LHCN-M2 (cell line): ENCODE data around the gene OR4A47. TPM values are rescaled to one million over a fixed set of nuclear protein-coding genes. Genes with fewer than 3 reads are reported as not detected.
"Not testable (repeated sequence)": the region's sequence is repeated elsewhere in the genome, so short reads cannot be mapped to it uniquely, and the experiment has no call there.

Source experiments
- DNase-seq: peaks from one replicate; pipeline ENCODE4 v3.0.0-alpha.2; 2012; ENCODE audit warnings: low read depth
- polyA plus RNA-seq: library from polyadenylated mRNA; unstranded; fragments of >200 nt; gene quantifications from one replicate; pipeline ENCODE4 v1.2.1, GENCODE V29; 2012; ENCODE audit warnings: missing spikeins
- total RNA-seq: library from RNA; depleted of rRNA; stranded (reverse); fragments of >200 nt; gene quantifications from 2 replicates; pipeline ENCODE4 v1.2.3, GENCODE V29; 2014; rRNA removed

The OR4A47 gene, protein sequence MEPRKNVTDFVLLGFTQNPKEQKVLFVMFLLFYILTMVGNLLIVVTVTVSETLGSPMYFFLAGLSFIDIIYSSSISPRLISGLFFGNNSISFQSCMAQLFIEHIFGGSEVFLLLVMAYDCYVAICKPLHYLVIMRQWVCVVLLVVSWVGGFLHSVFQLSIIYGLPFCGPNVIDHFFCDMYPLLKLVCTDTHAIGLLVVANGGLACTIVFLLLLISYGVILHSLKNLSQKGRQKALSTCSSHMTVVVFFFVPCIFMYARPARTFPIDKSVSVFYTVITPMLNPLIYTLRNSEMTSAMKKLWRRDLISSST
- total RNA-seq: not detected in 2 replicates
- not detected for polyA plus RNA-seq

DNA sequence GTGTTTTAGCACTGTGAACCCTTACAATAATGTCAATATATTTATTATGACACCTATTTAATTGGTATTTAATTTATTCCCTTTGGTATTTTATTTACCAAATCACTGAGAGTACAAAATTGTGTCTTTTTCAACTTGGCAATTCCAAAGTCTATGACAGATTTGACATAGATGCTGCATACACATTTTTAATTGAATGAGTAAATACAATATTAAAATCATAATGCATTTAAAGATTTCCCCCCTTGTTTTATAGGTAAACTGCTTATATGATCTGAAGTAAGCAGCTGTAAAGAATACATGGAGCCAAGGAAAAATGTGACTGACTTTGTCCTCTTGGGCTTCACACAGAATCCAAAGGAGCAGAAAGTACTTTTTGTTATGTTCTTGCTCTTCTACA, at the start of gene OR4A47:
Gene OR4A47, plus strand, starts transcription at position 301 of the 400 bp plus-strand sequence. Its CDS starts 0 bp downstream, at position 301.
- DNase-seq: not testable (repeated sequence)

DNA sequence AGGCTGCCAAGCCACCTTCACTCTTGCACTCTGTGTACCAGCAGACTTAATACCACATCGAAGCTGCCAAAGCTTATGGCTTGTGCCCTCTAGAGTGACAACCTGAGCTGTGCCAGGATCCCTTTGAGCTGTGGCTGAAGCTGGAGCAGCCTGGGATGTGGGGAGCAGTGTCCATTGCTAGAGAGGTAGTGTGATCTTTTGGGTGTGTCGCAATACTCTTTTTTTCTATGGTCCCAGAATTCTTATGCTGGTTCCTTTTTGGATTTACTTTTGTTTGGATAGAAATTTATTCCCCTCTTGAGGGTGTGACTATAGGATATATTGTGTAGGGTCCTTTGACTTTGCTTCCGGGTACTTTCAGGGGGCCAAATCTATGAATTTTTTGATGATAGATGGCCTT, 32.7 kb upstream of the OR4A47 start:
- not testable (repeated sequence) for DNase-seq

DNA sequence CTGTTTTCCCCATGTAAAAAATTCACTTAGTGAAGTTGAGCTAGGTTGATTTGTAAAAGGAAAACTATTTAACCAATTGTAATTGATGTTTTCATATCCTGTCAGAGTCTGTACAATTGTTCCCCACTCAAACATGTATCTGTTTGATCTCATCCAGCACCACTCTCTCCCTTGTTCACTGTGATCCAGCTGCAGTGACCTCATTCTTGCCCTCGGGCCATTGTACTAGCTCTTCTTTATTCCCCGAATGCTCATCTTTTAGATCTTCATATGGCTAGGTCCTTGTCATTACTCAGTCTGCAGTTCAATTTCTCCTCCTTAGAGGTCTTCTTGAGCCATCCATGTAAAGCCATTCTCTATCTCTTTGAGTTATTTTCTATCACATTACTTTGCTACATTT, 14.6 kb upstream of the OR4A47 start:
- DNase-seq: not testable (repeated sequence)

DNA sequence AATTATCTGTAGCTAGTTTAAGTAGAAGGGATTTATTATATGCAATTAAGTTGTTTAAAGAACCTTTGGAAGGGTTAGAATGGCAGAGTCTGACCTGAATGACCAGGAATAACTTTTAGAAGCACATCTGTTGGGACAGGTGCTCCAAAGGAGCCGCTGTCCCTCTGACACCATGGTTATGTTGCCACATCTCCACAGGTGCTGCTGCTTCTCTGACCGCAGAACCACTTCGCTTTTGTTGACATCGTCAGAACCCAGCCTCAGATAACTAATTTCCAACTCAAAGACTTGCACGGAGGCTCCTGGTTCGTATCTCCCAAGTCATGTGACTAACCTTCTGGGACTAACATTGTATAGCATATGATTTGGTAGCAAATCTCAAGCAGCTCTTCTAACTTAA, 13.9 kb upstream of the OR4A47 start:
- not testable (repeated sequence) for DNase-seq

DNA sequence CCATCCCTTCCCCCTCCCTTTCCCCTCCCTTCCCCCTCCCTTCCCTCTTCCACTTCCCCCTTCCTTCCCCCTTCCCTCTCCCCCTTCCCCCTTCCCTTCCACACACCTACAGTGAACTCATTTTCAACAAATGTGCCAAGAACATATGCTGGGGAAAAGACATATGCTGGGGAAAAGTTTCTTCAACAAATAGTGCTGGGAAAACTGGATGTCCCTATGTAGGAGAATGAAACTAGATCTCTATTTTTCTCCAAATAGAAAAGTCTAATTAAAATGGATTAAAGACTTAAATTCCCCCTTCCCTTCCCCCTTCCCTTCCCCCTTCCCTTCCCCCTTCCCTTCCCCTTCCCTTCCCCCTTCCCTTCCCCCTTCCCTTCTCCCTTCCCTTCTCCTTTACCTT, 17.6 kb downstream of the OR4A47 start:
- not testable (repeated sequence) for DNase-seq

DNA sequence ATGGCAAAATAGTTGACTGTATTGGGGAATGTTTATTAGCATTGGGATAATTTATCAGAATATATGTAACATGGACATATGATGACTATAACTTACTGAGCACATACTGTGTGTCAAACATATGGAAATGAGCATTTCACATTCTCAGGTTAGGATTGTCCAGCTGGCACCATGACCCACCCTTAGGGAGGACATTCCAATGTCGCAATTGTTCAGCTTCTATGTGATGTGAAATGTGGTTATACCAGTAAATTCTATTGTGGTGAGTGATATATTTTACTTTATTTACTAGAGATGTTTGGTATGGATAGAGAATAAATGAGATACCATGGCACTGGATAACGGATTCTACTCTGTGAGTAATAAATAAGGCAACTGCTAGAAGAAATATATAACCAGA, 50.4 kb downstream of the OR4A47 start:
- DNase-seq: no peak

Other genes starting within 250 kb of the OR4A47 start
- gene OR4X2, start 243.7 kb upstream of the OR4A47 start, total RNA-seq: not detected in 2 replicates
- gene OR4X1, start 224.9 kb upstream of the OR4A47 start, total RNA-seq: not detected in 2 replicates
- gene OR4S1, start 182.6 kb upstream of the OR4A47 start, total RNA-seq: not detected in 2 replicates
- gene OR4C3, start 163.9 kb upstream of the OR4A47 start, total RNA-seq: not detected in 2 replicates
- not detected in 2 replicates for gene OR4C5, start 122.3 kb upstream of the OR4A47 start, total RNA-seq